Measurements from ENCODE around the gene FCER1G. TPM values are rescaled to one million over a fixed set of nuclear protein-coding genes. Genes with fewer than 3 reads are reported as not detected.
"Not testable (repeated sequence)": the region's sequence is repeated elsewhere in the genome, so short reads cannot be mapped to it uniquely, and the experiment has no call there.

FCER1G gene
- total RNA-seq, 1 donor from 2014 or later, result 16.2 TPM

GRCh38 chr1:161244888-161245287, 29.8 kb downstream of the FCER1G start:
- Histone ChIP-seq H3K27ac (ENCODE audit: low read depth, low read length) (no peak overlapping the region), H3K4me1 (ENCODE audit: control insufficient read depth in 3 of 3, insufficient read depth in 3 of 3, low read length in 3 of 3) (no peaks in the 10 kb centered on the region), H3K4me3 (ENCODE audit: low read length in 3 of 3) (no peak overlapping the region)

GRCh38 chr1:161250100-161250499, 35.0 kb downstream of the FCER1G start:
- not testable (repeated sequence) for H3K4me3 ChIP-seq (ENCODE audit: low read length in 3 of 3); H3K4me1 ChIP-seq (ENCODE audit: control insufficient read depth in 3 of 3, insufficient read depth in 3 of 3, low read length in 3 of 3); H3K27ac ChIP-seq (ENCODE audit: low read depth, low read length); H3K9me3 ChIP-seq (ENCODE audit: control insufficient read depth in 3 of 3, low read length in 3 of 3); H3K27me3 ChIP-seq (ENCODE audit: control insufficient read depth in 3 of 3, insufficient read depth in 3 of 3, low read length in 3 of 3); H3K9ac ChIP-seq (ENCODE audit: low read depth in 1 of 3, low read length in 3 of 3); H3K36me3 ChIP-seq (ENCODE audit: control insufficient read depth in 3 of 3, insufficient read depth in 3 of 3, low read length in 3 of 3)

More at GRCh38 chr1:161244888-161245287, 29.8 kb downstream of the FCER1G start:
- peaks cover 0 to 5% (median 4%) of the 10 kb centered on the region in 3 donors for H3K27me3 ChIP-seq (ENCODE audit: control insufficient read depth in 3 of 3, insufficient read depth in 3 of 3, low read length in 3 of 3)
- no peak overlapping the region for H3K9ac ChIP-seq (ENCODE audit: low read depth in 1 of 3, low read length in 3 of 3)
- H3K36me3 ChIP-seq (ENCODE audit: control insufficient read depth in 3 of 3, insufficient read depth in 3 of 3, low read length in 3 of 3), result no peaks in the 10 kb centered on the region
- no peaks in the 10 kb centered on the region for H3K9me3 ChIP-seq (ENCODE audit: control insufficient read depth in 3 of 3, low read length in 3 of 3)

- no peaks in the 10 kb centered on the region for H3K9me3 ChIP-seq (ENCODE audit: control insufficient read depth in 3 of 3, low read length in 3 of 3)
- no peaks in the 10 kb centered on the region for H3K27me3 ChIP-seq (ENCODE audit: control insufficient read depth in 3 of 3, insufficient read depth in 3 of 3, low read length in 3 of 3)
- H3K36me3 ChIP-seq (ENCODE audit: control insufficient read depth in 3 of 3, insufficient read depth in 3 of 3, low read length in 3 of 3), result no peaks in the 10 kb centered on the region
- H3K4me3 ChIP-seq (ENCODE audit: low read length in 3 of 3), result no peak overlapping the region
- no peaks in the 10 kb centered on the region for H3K4me1 ChIP-seq (ENCODE audit: control insufficient read depth in 3 of 3, insufficient read depth in 3 of 3, low read length in 3 of 3)
- H3K9ac ChIP-seq (ENCODE audit: low read depth in 1 of 3, low read length in 3 of 3), result no peak overlapping the region
- no peak overlapping the region for H3K27ac ChIP-seq (ENCODE audit: low read depth, low read length)
Observed at GRCh38 chr1:161250829-161251228, 35.7 kb downstream of the FCER1G start.

GRCh38 chr1:161251579-161251978, 36.5 kb downstream of the FCER1G start:
- H3K27me3 ChIP-seq (ENCODE audit: control insufficient read depth in 3 of 3, insufficient read depth in 3 of 3, low read length in 3 of 3), result no peaks in the 10 kb centered on the region
- no peak overlapping the region for H3K27ac ChIP-seq (ENCODE audit: low read depth, low read length)
- no peaks in the 10 kb centered on the region for H3K4me1 ChIP-seq (ENCODE audit: control insufficient read depth in 3 of 3, insufficient read depth in 3 of 3, low read length in 3 of 3)
- no peaks in the 10 kb centered on the region for H3K9me3 ChIP-seq (ENCODE audit: control insufficient read depth in 3 of 3, low read length in 3 of 3)
- H3K4me3 ChIP-seq (ENCODE audit: low read length in 3 of 3), result no peak overlapping the region
- no peak overlapping the region for H3K9ac ChIP-seq (ENCODE audit: low read depth in 1 of 3, low read length in 3 of 3)
- H3K36me3 ChIP-seq (ENCODE audit: control insufficient read depth in 3 of 3, insufficient read depth in 3 of 3, low read length in 3 of 3), result no peaks in the 10 kb centered on the region

- H3K36me3 ChIP-seq (ENCODE audit: control insufficient read depth in 3 of 3, insufficient read depth in 3 of 3, low read length in 3 of 3); H3K9me3 ChIP-seq (ENCODE audit: control insufficient read depth in 3 of 3, low read length in 3 of 3); H3K4me3 ChIP-seq (ENCODE audit: low read length in 3 of 3); H3K4me1 ChIP-seq (ENCODE audit: control insufficient read depth in 3 of 3, insufficient read depth in 3 of 3, low read length in 3 of 3); H3K9ac ChIP-seq (ENCODE audit: low read depth in 1 of 3, low read length in 3 of 3); H3K27ac ChIP-seq (ENCODE audit: low read depth, low read length): not testable (repeated sequence)
- H3K27me3 ChIP-seq (ENCODE audit: control insufficient read depth in 3 of 3, insufficient read depth in 3 of 3, low read length in 3 of 3), result peaks cover 22 to 29% (median 27%) of the 10 kb centered on the region in 3 donors
Observed at GRCh38 chr1:161255302-161255701, 40.2 kb downstream of the FCER1G start.

- not testable (repeated sequence) for H3K4me1 ChIP-seq (ENCODE audit: control insufficient read depth in 3 of 3, insufficient read depth in 3 of 3, low read length in 3 of 3); H3K4me3 ChIP-seq (ENCODE audit: low read length in 3 of 3); H3K9ac ChIP-seq (ENCODE audit: low read depth in 1 of 3, low read length in 3 of 3); H3K9me3 ChIP-seq (ENCODE audit: control insufficient read depth in 3 of 3, low read length in 3 of 3); H3K36me3 ChIP-seq (ENCODE audit: control insufficient read depth in 3 of 3, insufficient read depth in 3 of 3, low read length in 3 of 3); H3K27ac ChIP-seq (ENCODE audit: low read depth, low read length)
- H3K27me3 ChIP-seq (ENCODE audit: control insufficient read depth in 3 of 3, insufficient read depth in 3 of 3, low read length in 3 of 3), result peaks cover 25 to 34% (median 34%) of the 10 kb centered on the region in 3 donors
Observed at GRCh38 chr1:161255955-161256520, 40.9 kb downstream of the FCER1G start.

GRCh38 chr1:161257109-161257508, 42.0 kb downstream of the FCER1G start:
- H3K4me1 ChIP-seq (ENCODE audit: control insufficient read depth in 3 of 3, insufficient read depth in 3 of 3, low read length in 3 of 3); H3K9ac ChIP-seq (ENCODE audit: low read depth in 1 of 3, low read length in 3 of 3); H3K27ac ChIP-seq (ENCODE audit: low read depth, low read length); H3K4me3 ChIP-seq (ENCODE audit: low read length in 3 of 3); H3K36me3 ChIP-seq (ENCODE audit: control insufficient read depth in 3 of 3, insufficient read depth in 3 of 3, low read length in 3 of 3); H3K9me3 ChIP-seq (ENCODE audit: control insufficient read depth in 3 of 3, low read length in 3 of 3): not testable (repeated sequence)
- peaks cover 32 to 40% (median 38%) of the 10 kb centered on the region in 3 donors for H3K27me3 ChIP-seq (ENCODE audit: control insufficient read depth in 3 of 3, insufficient read depth in 3 of 3, low read length in 3 of 3)

- peaks cover 0 to 5% (median 4%) of the 10 kb centered on the region in 3 donors for H3K4me1 ChIP-seq (ENCODE audit: control insufficient read depth in 3 of 3, insufficient read depth in 3 of 3, low read length in 3 of 3)
- H3K9me3 ChIP-seq (ENCODE audit: control insufficient read depth in 3 of 3, low read length in 3 of 3), result peaks cover 0 to 3% (median 2%) of the 10 kb centered on the region in 3 donors
- peaks cover 32 to 40% (median 38%) of the 10 kb centered on the region in 3 donors for H3K27me3 ChIP-seq (ENCODE audit: control insufficient read depth in 3 of 3, insufficient read depth in 3 of 3, low read length in 3 of 3)
- H3K27ac ChIP-seq (ENCODE audit: low read depth, low read length), result no peak within 1 kb of the TSS
- H3K9ac ChIP-seq (ENCODE audit: low read depth in 1 of 3, low read length in 3 of 3), result peak within 1 kb of the TSS in 1 of 3 donors; percentile 33
- H3K4me3 ChIP-seq (ENCODE audit: low read length in 3 of 3), result peak within 1 kb of the TSS; percentile 37 to 48 (median 45)
- no peaks in the 10 kb centered on the region for H3K36me3 ChIP-seq (ENCODE audit: control insufficient read depth in 3 of 3, insufficient read depth in 3 of 3, low read length in 3 of 3)
Observed at GRCh38 chr1:161258439-161259344, 43.6 kb downstream of the FCER1G start, which contains the start of gene PCP4L1. Gene PCP4L1, plus strand, starts transcription at chr1:161258745. Its CDS starts 230 bp downstream, at chr1:161258975.

GRCh38 chr1:161259345-161259702, 44.2 kb downstream of the FCER1G start:
- H3K36me3 ChIP-seq (ENCODE audit: control insufficient read depth in 3 of 3, insufficient read depth in 3 of 3, low read length in 3 of 3), result no peaks in the 10 kb centered on the region
- H3K9me3 ChIP-seq (ENCODE audit: control insufficient read depth in 3 of 3, low read length in 3 of 3), result peaks cover 0 to 3% (median 2%) of the 10 kb centered on the region in 3 donors
- no peak overlapping the region for H3K9ac ChIP-seq (ENCODE audit: low read depth in 1 of 3, low read length in 3 of 3)
- peaks cover 32 to 40% (median 38%) of the 10 kb centered on the region in 3 donors for H3K27me3 ChIP-seq (ENCODE audit: control insufficient read depth in 3 of 3, insufficient read depth in 3 of 3, low read length in 3 of 3)
- H3K27ac ChIP-seq (ENCODE audit: low read depth, low read length), result no peak overlapping the region
- peaks cover 0 to 5% (median 4%) of the 10 kb centered on the region in 3 donors for H3K4me1 ChIP-seq (ENCODE audit: control insufficient read depth in 3 of 3, insufficient read depth in 3 of 3, low read length in 3 of 3)
- peak overlapping the region in 1 of 3 donors; percentile 48 for H3K4me3 ChIP-seq (ENCODE audit: low read length in 3 of 3)

GRCh38 chr1:161259765-161260164, 44.7 kb downstream of the FCER1G start:
- Histone ChIP-seq H3K9ac (ENCODE audit: low read depth in 1 of 3, low read length in 3 of 3) (no peak overlapping the region), H3K27ac (ENCODE audit: low read depth, low read length) (no peak overlapping the region), H3K4me3 (ENCODE audit: low read length in 3 of 3) (no peak overlapping the region), H3K4me1 (ENCODE audit: control insufficient read depth in 3 of 3, insufficient read depth in 3 of 3, low read length in 3 of 3) (peaks cover 0 to 5% (median 4%) of the 10 kb centered on the region in 3 donors), H3K36me3 (ENCODE audit: control insufficient read depth in 3 of 3, insufficient read depth in 3 of 3, low read length in 3 of 3) (no peaks in the 10 kb centered on the region), H3K9me3 (ENCODE audit: control insufficient read depth in 3 of 3, low read length in 3 of 3) (peaks cover 0 to 3% (median 2%) of the 10 kb centered on the region in 3 donors), H3K27me3 (ENCODE audit: control insufficient read depth in 3 of 3, insufficient read depth in 3 of 3, low read length in 3 of 3) (peaks cover 32 to 40% (median 38%) of the 10 kb centered on the region in 3 donors)
